SK-N-SH treated with all-trans-retinoic acid at 6 μM for 48 hours (cell line): ENCODE measurements around the gene CYP24A1.

Source experiments
- ATAC-seq: fragments of 200-7000 bp; cut with Tn5 transposase; 3 replicates; pipeline ENCODE4 v1.9.1; 2020; ENCODE audit warnings: mild to moderate bottlenecking, moderate library complexity
- ARNTL ChIP-seq: fragments of 450-650 bp; formaldehyde crosslinking; IDR thresholded peaks from 2 replicates; pipeline ENCODE4 v1.5.0; 2020; ENCODE audit warnings: low read depth, mild to moderate bottlenecking, moderate library complexity, borderline replicate concordance
- BACH2 ChIP-seq: fragments of 250-450 bp; sonication (Bioruptor Pico); IDR thresholded peaks from 2 replicates; pipeline ENCODE4 v1.9.0; 2021; ENCODE audit warnings: mild to moderate bottlenecking, borderline replicate concordance
- CREB5 ChIP-seq: fragments of 250-450 bp; sonication (Bioruptor Pico); IDR thresholded peaks from 2 replicates; pipeline ENCODE4 v1.5.1; 2020; ENCODE audit warnings: low read depth, mild to moderate bottlenecking, moderate library complexity
- CSDC2 ChIP-seq: fragments of 250-450 bp; sonication (Bioruptor Pico); IDR thresholded peaks from 2 replicates; pipeline ENCODE4 v1.5.0; 2020; ENCODE audit warnings: mild to moderate bottlenecking, moderate library complexity
- ESRRG ChIP-seq: fragments of 250-450 bp; sonication (Bioruptor Pico); IDR thresholded peaks from 2 replicates; pipeline ENCODE4 v1.6.1; 2021; ENCODE audit warnings: mild to moderate bottlenecking
- ISL1 ChIP-seq: fragments of 250-450 bp; sonication (Bioruptor Pico); IDR thresholded peaks from 2 replicates; pipeline ENCODE4 v2.1.2; 2022; ENCODE audit warnings: mild to moderate bottlenecking, moderate library complexity
- POU6F1 ChIP-seq: fragments of 250-450 bp; sonication (Bioruptor Pico); IDR thresholded peaks from 2 replicates; pipeline ENCODE4 v1.8.0; 2021; ENCODE audit warnings: low read depth, mild to moderate bottlenecking, moderate library complexity, borderline replicate concordance
- RARB ChIP-seq: fragments of 250-450 bp; sonication (Bioruptor Pico); IDR thresholded peaks from 2 replicates; pipeline ENCODE4 v1.8.0; 2021; ENCODE audit warnings: mild to moderate bottlenecking, moderate library complexity
- SNAI2 ChIP-seq: fragments of 250-450 bp; sonication (Bioruptor Pico); IDR thresholded peaks from 2 replicates; pipeline ENCODE4 v1.5.0; 2020; ENCODE audit warnings: mild to moderate bottlenecking, moderate library complexity
- TCF4 ChIP-seq: fragments of 250-450 bp; sonication (Bioruptor Pico); IDR thresholded peaks from 2 replicates; pipeline ENCODE4 v1.8.0; 2021; ENCODE audit warnings: mild to moderate bottlenecking, moderate library complexity, borderline replicate concordance
- TOX ChIP-seq: fragments of 250-450 bp; sonication (Bioruptor Pico); IDR thresholded peaks from 2 replicates; pipeline ENCODE4 v1.8.0; 2021; ENCODE audit warnings: mild to moderate bottlenecking, moderate library complexity, borderline replicate concordance
- ZC3H10 ChIP-seq: fragments of 250-450 bp; sonication (Bioruptor Pico); IDR thresholded peaks from 2 replicates; pipeline ENCODE4 v1.5.1; 2021; ENCODE audit warnings: mild to moderate bottlenecking, moderate library complexity
- ZFP3 ChIP-seq: fragments of 250-450 bp; sonication (Bioruptor Pico); IDR thresholded peaks from 2 replicates; pipeline ENCODE4 v1.5.0; 2020; ENCODE audit warnings: mild to moderate bottlenecking, moderate library complexity
- ZFP30 ChIP-seq: fragments of 450-650 bp; formaldehyde crosslinking; IDR thresholded peaks from 2 replicates; pipeline ENCODE4 v1.5.0; 2022; ENCODE audit warnings: mild to moderate bottlenecking, moderate library complexity
- ZNF565 ChIP-seq: fragments of 450-650 bp; formaldehyde crosslinking; conservative IDR thresholded peaks from 2 replicates; pipeline ENCODE4 v1.5.0; 2020; ENCODE audit warnings: low read depth, mild to moderate bottlenecking, moderate library complexity
- ZNF8 ChIP-seq: fragments of 450-650 bp; formaldehyde crosslinking; IDR thresholded peaks from 2 replicates; pipeline ENCODE4 v1.5.0; 2020; ENCODE audit warnings: mild to moderate bottlenecking, moderate library complexity
- TF ChIP-seq, protein P1 (sequence below): fragments of 250-450 bp; sonication (Bioruptor Pico); IDR thresholded peaks from 2 replicates; pipeline ENCODE4 v1.8.0; 2020; ENCODE audit warnings: mild to moderate bottlenecking, moderate library complexity, borderline replicate concordance
- TF ChIP-seq, protein P2 (sequence below): fragments of 250-450 bp; sonication (Bioruptor Pico); IDR thresholded peaks from 2 replicates; pipeline ENCODE4 v1.5.0; 2020; ENCODE audit warnings: mild to moderate bottlenecking, moderate library complexity

CYP24A1 gene

GRCh38 chr20:54160065-54161007, 13.4 kb downstream of the CYP24A1 start:
- no peak for ATAC-seq
- TF ChIP-seq ESRRG (CRISPR knock-in tag) (no peak), SNAI2 (CRISPR knock-in tag) (no peak)
- TF ChIP-seq, all 23 proteins: peak for 0

DNA sequence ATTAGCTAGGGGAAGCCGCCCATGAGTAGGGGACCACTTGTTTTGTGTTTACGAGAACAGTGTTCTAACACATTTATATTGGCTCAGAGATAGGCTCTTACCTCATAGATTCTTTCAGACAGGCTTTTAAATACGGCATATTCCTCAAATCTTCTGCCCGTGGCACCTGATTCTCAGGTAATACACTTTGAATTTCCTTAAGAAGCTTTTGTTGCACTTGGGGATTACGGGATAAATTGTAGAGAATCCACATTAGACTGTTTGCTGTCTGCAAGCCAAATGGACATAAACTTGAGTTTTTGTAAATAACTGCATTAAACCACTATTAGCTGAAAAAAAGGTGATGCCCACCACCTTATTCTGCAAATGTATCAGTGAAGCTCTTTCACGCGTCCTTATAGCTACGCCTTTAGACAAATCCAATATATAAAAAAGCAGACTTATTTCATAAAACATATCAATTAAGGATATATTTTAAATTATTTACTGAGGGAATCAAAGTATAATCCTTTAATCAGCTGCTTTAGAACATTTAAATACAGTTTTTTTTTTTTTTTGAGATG, 14.8 kb downstream of the CYP24A1 start:
- no peak for ATAC-seq
- TF ChIP-seq ISL1 (no peak), ZC3H10 (CRISPR knock-in tag) (no peak), ZNF565 (CRISPR knock-in tag) (no peak), RARB (no peak)

GRCh38 chr20:54158226-54158625, 15.6 kb downstream of the CYP24A1 start:
- no peak for ATAC-seq
- TF ChIP-seq SNAI2 (CRISPR knock-in tag) (no peak), BACH2 (CRISPR knock-in tag) (no peak), ZNF8 (CRISPR knock-in tag) (no peak), ZC3H10 (CRISPR knock-in tag) (no peak), RARB (no peak), CSDC2 (CRISPR knock-in tag) (no peak), TCF4 (no peak), CREB5 (CRISPR knock-in tag) (no peak), ZFP30 (CRISPR knock-in tag) (no peak), ESRRG (CRISPR knock-in tag) (no peak), ARNTL (CRISPR knock-in tag) (no peak), POU6F1 (CRISPR knock-in tag) (no peak), ZFP3 (CRISPR knock-in tag) (no peak), TOX (CRISPR knock-in tag) (no peak)
- TF ChIP-seq, protein P1, sequence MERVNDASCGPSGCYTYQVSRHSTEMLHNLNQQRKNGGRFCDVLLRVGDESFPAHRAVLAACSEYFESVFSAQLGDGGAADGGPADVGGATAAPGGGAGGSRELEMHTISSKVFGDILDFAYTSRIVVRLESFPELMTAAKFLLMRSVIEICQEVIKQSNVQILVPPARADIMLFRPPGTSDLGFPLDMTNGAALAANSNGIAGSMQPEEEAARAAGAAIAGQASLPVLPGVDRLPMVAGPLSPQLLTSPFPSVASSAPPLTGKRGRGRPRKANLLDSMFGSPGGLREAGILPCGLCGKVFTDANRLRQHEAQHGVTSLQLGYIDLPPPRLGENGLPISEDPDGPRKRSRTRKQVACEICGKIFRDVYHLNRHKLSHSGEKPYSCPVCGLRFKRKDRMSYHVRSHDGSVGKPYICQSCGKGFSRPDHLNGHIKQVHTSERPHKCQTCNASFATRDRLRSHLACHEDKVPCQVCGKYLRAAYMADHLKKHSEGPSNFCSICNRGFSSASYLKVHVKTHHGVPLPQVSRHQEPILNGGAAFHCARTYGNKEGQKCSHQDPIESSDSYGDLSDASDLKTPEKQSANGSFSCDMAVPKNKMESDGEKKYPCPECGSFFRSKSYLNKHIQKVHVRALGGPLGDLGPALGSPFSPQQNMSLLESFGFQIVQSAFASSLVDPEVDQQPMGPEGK (CRISPR knock-in tag), result no peak
- TF ChIP-seq, protein P2, sequence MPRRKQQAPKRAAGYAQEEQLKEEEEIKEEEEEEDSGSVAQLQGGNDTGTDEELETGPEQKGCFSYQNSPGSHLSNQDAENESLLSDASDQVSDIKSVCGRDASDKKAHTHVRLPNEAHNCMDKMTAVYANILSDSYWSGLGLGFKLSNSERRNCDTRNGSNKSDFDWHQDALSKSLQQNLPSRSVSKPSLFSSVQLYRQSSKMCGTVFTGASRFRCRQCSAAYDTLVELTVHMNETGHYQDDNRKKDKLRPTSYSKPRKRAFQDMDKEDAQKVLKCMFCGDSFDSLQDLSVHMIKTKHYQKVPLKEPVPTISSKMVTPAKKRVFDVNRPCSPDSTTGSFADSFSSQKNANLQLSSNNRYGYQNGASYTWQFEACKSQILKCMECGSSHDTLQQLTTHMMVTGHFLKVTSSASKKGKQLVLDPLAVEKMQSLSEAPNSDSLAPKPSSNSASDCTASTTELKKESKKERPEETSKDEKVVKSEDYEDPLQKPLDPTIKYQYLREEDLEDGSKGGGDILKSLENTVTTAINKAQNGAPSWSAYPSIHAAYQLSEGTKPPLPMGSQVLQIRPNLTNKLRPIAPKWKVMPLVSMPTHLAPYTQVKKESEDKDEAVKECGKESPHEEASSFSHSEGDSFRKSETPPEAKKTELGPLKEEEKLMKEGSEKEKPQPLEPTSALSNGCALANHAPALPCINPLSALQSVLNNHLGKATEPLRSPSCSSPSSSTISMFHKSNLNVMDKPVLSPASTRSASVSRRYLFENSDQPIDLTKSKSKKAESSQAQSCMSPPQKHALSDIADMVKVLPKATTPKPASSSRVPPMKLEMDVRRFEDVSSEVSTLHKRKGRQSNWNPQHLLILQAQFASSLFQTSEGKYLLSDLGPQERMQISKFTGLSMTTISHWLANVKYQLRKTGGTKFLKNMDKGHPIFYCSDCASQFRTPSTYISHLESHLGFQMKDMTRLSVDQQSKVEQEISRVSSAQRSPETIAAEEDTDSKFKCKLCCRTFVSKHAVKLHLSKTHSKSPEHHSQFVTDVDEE (CRISPR knock-in tag), result no peak

DNA sequence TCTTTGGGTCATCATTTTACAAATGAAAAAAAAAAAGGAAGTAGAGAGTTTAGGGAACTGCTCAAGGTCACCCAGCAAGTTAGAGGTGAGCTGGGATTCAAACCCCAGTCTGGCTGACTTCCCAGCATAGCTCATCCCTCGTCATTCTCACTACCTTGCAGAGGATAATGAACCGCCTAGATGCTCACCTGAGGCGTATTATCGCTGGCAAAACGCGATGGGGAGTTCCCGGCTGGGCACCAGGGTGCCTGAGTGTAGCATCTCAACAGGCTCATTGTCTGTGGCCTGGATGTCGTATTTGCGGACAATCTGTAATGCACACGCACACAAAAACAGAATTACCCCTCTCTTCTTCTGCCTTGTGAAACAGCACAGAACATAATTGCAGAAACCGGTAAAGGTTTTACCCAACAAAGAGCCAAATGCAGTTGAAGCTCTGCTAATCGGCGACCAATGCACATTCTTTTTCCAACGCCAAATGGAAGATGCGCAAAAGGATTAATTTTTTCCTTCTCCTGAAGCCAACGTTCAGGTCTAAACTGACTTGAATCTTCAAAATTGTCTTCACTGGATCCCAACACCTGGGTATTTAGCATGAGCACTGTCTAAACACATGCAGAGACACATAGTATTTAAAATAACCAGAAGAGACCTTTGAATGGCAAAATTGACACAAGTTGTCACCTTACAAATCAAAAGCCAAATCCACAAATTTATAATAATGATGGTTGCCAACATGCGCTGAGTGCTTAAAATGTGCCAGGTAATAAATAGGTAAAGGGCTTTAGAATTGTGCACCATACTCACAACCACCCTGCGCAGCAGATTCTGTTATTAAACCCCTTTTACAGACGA, 16.6 kb downstream of the CYP24A1 start:
- TF ChIP-seq ZNF565 (CRISPR knock-in tag), result no peak
- TF ChIP-seq, all 23 proteins: peak for 0
- ATAC-seq, result no peak
